ENCODE results near the gene CCM2L.

- TF ChIP-seq CTCF (optimal IDR thresholded peaks at IDR 0.05 in 1 of 3, IDR thresholded peaks at IDR 0.05 in 1 of 3, conservative IDR thresholded peaks at IDR 0.05 in 1 of 3; ENCODE audit: extremely low read depth in 1 of 3, insufficient read depth in 2 of 3, low read length in 3 of 3) (no peak), EZH2 (IDR thresholded peaks at IDR 0.05; ENCODE audit: low read length) (no peak)
Observed at GRCh38 chr20:32036252-32036651, 26.0 kb downstream of the CCM2L start.
